ENCODE measurements around the gene EIF4G1. TPM values are rescaled to one million over a fixed set of nuclear protein-coding genes. Genes with fewer than 3 reads are reported as not detected.

EIF4G1 gene
- total RNA-seq, 1 donor from 2014 or later: 137 TPM

DNA sequence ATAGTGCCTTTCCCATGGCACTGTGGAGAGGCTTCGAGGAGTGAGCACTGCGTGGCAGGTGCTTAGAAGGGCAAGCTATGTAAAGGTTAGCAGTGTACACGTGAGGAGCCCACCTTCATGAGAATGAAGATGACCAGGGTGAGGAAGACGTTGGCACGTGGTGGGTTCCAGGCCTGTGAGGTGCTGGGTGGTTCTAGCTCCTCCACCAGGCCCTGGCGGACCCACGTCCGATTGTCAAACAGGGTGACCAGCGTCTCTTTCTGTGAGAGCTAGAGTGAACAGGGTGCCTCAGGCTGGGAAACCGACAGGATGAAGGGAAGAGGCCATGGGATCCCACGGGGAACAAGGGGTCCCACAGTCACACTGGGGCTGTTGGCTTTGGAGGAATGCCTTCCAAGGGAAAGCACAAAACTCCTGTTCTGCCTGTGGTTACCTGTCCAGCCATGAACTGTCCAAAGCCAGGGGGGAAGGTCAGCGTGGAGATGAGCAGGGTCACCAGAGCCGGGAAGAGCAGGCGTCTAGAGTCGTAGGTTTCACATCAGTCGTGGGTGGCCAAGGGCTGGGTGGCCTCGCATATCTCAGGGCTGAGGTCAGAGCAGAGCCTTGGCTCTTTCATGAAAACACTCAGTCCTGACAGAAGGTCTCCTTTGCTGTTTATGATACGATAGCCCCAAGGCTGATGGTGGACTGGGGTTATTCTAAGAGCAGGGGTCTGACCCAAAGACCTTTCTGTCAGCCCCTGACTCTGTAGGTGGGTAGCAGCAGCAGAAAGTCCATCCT is 41.0 kb downstream of the EIF4G1 start:
- Histone ChIP-seq H3K27ac (no peak overlapping the region), H3K9me3 (ENCODE audit: low read depth) (no peaks in the 10 kb centered on the region), H3F3A (ENCODE audit: low read depth) (peaks cover 14% of the 10 kb centered on the region), H3K4me1 (peaks cover 15% of the 10 kb centered on the region), H3K4me3 (no peak overlapping the region), H4K20me1 (ENCODE audit: low read depth) (peaks cover 14% of the 10 kb centered on the region), H3K4me2 (no peak overlapping the region), H2AFZ (replicated peaks) (no peak overlapping the region), H3K27me3 (no peaks in the 10 kb centered on the region), H3K79me2 (ENCODE audit: low read depth) (peaks cover 16% of the 10 kb centered on the region), H3K9ac (no peak overlapping the region), H3K36me3 (no peaks in the 10 kb centered on the region)
- H3K27ac Mint-ChIP-seq: no peak overlapping the region
- H3K4me3 Mint-ChIP-seq: peak overlapping the region; percentile 53
- peaks cover 10% of the 10 kb centered on the region for H3K27me3 Mint-ChIP-seq (ENCODE audit: insufficient read depth, low read depth)
- DNase-seq (ENCODE audit: low spot score): no peak
- TF ChIP-seq, protein P1, sequence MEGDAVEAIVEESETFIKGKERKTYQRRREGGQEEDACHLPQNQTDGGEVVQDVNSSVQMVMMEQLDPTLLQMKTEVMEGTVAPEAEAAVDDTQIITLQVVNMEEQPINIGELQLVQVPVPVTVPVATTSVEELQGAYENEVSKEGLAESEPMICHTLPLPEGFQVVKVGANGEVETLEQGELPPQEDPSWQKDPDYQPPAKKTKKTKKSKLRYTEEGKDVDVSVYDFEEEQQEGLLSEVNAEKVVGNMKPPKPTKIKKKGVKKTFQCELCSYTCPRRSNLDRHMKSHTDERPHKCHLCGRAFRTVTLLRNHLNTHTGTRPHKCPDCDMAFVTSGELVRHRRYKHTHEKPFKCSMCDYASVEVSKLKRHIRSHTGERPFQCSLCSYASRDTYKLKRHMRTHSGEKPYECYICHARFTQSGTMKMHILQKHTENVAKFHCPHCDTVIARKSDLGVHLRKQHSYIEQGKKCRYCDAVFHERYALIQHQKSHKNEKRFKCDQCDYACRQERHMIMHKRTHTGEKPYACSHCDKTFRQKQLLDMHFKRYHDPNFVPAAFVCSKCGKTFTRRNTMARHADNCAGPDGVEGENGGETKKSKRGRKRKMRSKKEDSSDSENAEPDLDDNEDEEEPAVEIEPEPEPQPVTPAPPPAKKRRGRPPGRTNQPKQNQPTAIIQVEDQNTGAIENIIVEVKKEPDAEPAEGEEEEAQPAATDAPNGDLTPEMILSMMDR (IDR thresholded peaks at IDR 0.05): no peak
- TF ChIP-seq EZH2phosphoT487 (IDR thresholded peaks at IDR 0.05): no peak
- TF ChIP-seq EZH2 (IDR thresholded peaks at IDR 0.05): no peak
- no peaks in the 10 kb centered on the region for H3K9me3 Mint-ChIP-seq
- peaks cover 31% of the 10 kb centered on the region for H3K4me1 Mint-ChIP-seq
- peaks cover 16% of the 10 kb centered on the region for H3K36me3 Mint-ChIP-seq

DNA sequence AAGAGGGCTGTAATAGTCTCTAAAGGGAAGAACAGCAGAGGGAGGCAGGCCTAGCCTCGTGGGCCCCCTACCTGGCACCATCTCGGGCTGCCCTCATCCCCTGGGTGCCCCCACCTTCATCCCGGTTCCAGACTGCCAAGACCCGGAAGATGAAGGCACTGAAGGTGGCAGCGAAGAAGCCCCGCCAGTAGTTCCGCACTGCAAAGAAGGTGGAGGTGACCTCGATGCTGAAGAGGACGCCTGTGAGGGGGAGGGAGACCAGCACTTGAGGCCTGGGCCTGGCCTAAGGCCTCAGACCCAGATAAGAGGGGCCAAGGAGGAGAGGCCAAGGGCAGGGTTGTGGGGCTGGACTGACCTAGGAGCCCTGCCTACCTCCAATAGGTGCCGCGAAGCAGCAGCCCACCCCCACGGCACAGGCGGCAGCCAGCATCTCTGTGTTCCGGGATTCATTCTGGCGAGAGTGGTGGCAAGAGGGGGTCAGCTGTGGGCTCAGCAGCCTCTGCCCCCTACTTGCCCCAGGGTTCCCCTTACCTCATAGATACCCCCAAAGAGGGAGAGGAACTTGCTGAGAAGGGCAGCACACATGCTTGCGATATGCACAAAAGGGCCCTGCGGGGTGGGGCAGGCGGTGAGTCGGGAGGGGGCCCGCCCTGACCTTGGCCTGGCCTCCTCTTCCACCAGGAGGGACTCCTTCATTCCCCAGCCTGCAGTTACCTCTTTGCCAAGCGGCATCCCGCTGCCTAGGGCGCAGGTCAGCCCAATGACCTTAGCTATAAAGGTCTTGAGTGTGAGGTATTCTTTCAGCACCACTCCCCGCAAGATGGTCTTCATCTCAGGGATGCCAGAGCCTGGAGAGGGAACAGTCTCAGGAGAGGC is 43.1 kb downstream of the EIF4G1 start:
- H3K4me3 Mint-ChIP-seq: no peak overlapping the region

DNA sequence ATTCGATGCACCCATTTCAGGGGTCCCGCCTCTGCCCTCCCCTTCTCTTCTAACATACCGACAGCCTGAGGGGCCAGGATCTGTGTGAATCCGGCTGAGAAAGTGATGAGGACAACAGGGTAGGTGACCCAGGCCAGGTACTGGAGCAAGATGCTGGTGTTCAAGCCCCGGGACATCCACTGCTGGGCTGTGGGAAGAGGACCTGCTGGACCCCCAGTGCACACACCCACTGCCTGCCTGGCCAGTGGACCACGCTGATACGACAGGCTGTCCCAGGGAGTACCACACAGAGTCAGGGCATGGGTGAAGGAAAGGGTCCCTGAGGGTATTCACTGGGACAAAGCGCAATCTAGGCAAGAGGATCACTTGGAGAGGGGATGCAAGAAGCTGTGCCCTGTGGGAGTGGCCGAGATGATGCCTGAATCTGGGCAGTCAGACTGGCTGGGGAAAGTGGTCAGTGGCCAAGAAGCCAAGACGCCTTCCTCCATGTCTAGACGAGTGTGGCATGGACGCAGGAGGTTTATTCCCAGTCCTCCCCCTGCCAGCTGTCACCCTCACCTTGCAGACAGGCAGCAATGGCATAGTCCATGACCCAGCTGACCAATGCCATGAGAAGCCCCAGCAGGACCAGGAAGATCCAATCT is 43.8 kb downstream of the EIF4G1 start:
- no peak overlapping the region for H3K9ac ChIP-seq
- Mint-ChIP-seq H3K36me3 (peaks cover 6% of the 10 kb centered on the region), H3K9me3 (no peaks in the 10 kb centered on the region), H3K4me1 (peaks cover 18% of the 10 kb centered on the region), H3K27ac (no peak overlapping the region), H3K27me3 (ENCODE audit: insufficient read depth, low read depth) (peaks cover 9% of the 10 kb centered on the region), H3K4me3 (peak overlapping the region; percentile 55)
- H3K4me1 ChIP-seq: peaks cover 19% of the 10 kb centered on the region
- no peak overlapping the region for H3K27ac ChIP-seq
- TF ChIP-seq, protein P1 (IDR thresholded peaks at IDR 0.05): no peak
- no peak for TF ChIP-seq EZH2phosphoT487 (IDR thresholded peaks at IDR 0.05)
- TF ChIP-seq EZH2 (IDR thresholded peaks at IDR 0.05): no peak
- no peak overlapping the region for H2AFZ ChIP-seq (replicated peaks)
- H3K4me3 ChIP-seq: no peak overlapping the region
- no peaks in the 10 kb centered on the region for H3K9me3 ChIP-seq (ENCODE audit: low read depth)
- DNase-seq (ENCODE audit: low spot score): no peak
- no peak overlapping the region for H3K4me2 ChIP-seq
- no peaks in the 10 kb centered on the region for H3K27me3 ChIP-seq
- H4K20me1 ChIP-seq (ENCODE audit: low read depth): peaks cover 4% of the 10 kb centered on the region
- no peaks in the 10 kb centered on the region for H3K36me3 ChIP-seq
- H3F3A ChIP-seq (ENCODE audit: low read depth): peaks cover 33% of the 10 kb centered on the region
- H3K79me2 ChIP-seq (ENCODE audit: low read depth): peaks cover 35% of the 10 kb centered on the region

More for the DNA sequence above, 43.1 kb downstream of the EIF4G1 start:
- Mint-ChIP-seq H3K9me3 (no peaks in the 10 kb centered on the region), H3K36me3 (peaks cover 6% of the 10 kb centered on the region), H3K27me3 (ENCODE audit: insufficient read depth, low read depth) (peaks cover 9% of the 10 kb centered on the region), H3K27ac (no peak overlapping the region), H3K4me1 (peaks cover 17% of the 10 kb centered on the region)
- Histone ChIP-seq H4K20me1 (ENCODE audit: low read depth) (peaks cover 4% of the 10 kb centered on the region), H3K36me3 (no peaks in the 10 kb centered on the region), H3K4me3 (no peak overlapping the region), H3K4me1 (peaks cover 19% of the 10 kb centered on the region), H3F3A (ENCODE audit: low read depth) (peaks cover 28% of the 10 kb centered on the region), H3K4me2 (no peak overlapping the region), H2AFZ (replicated peaks) (no peak overlapping the region), H3K27ac (no peak overlapping the region), H3K9me3 (ENCODE audit: low read depth) (no peaks in the 10 kb centered on the region), H3K27me3 (no peaks in the 10 kb centered on the region), H3K9ac (no peak overlapping the region), H3K79me2 (ENCODE audit: low read depth) (peaks cover 35% of the 10 kb centered on the region)
- DNase-seq (ENCODE audit: low spot score): no peak
- TF ChIP-seq, protein P1 (IDR thresholded peaks at IDR 0.05): no peak
- TF ChIP-seq EZH2phosphoT487 (IDR thresholded peaks at IDR 0.05) (no peak), EZH2 (IDR thresholded peaks at IDR 0.05) (no peak)

Measured in neural progenitor cell (in vitro differentiated cells).